Measurements from ENCODE around the gene SALL2.
"Not testable (repeated sequence)": the region's sequence is repeated elsewhere in the genome, so short reads cannot be mapped to it uniquely, and the experiment has no call there.

Gene SALL2
- 0 to 3.9 (median 0.96) reads per million in 9 experiments for total RNA-seq

DNA sequence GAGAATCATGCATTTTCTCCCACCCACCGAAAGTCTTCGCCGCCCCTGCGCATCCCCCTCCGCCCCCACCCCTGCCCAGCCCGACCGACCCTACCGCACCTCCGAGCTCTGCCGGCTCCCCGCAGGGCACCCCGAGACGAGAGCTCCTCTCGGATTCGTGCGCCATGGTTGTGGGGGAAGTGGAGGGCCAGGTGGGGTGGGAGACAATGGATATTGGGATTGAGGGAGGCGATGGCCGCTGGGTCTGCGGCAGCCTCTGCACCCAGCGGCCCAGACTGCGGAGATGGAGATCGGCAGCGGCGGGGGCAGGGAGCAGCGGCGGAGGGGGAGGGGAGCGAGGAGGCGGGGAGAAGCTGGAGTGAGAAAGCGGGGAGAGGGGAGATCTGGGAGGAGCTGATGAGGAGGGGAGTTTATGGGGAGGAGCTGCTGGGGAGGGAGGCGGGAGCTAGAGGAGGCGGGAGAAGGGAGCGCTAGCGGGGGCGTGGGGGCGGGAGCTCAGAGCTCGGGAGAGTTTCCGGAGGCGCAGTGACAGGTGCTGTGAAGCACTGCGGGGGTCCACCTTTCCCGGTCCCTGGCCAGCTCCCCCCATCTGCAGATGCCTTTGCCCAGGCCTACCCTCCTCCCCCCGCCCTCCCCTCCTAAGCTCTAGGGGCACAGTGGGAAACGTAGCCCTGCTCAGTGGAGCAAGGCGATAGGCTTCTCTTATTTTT lies at the start of gene SALL2:
SALL2 (minus strand) TSS at position 385 of the 710 bp plus-strand sequence; CDS start at position 166, 219 bp downstream.
- no peaks in the 10 kb centered on the region for H3K9me3 Mint-ChIP-seq

GRCh38 chr14:21575661-21576060 lies 49.5 kb upstream of the SALL2 start:
- Mint-ChIP-seq H3K4me1 (ENCODE audit: low read depth in 2 of 2) (no peaks in the 10 kb centered on the region), H3K36me3 (ENCODE audit: insufficient read depth) (no peaks in the 10 kb centered on the region), H3K27ac (no peak overlapping the region), H3K9me3 (no peaks in the 10 kb centered on the region), H3K4me3 (no peak overlapping the region), H3K27me3 (peaks cover 37 to 38% of the 10 kb centered on the region in 2 donors)
- DNase-seq (no peak), ATAC-seq (replicated peaks) (no peak)

More for the DNA sequence above, at the start of gene SALL2:
- ATAC-seq (replicated peaks) (peak; percentile 82), DNase-seq (peak; percentile 17 to 34 (median 26))
- H3K27me3 Mint-ChIP-seq = peaks cover 0 to 5% of the 10 kb centered on the region in 2 donors
- H3K27ac Mint-ChIP-seq = peak within 1 kb of the TSS in 1 of 2 donors; percentile 3
- peaks cover 4 to 10% of the 10 kb centered on the region in 2 donors for H3K4me1 Mint-ChIP-seq (ENCODE audit: low read depth in 2 of 2)
- peak within 1 kb of the TSS; percentile 69 to 90 for H3K4me3 Mint-ChIP-seq
- H3K36me3 Mint-ChIP-seq (ENCODE audit: insufficient read depth) = no peaks in the 10 kb centered on the region

GRCh38 chr14:21572604-21573003 lies 46.5 kb upstream of the SALL2 start:
- DNase-seq (no peak), ATAC-seq (replicated peaks) (no peak)
- H3K4me1 Mint-ChIP-seq (ENCODE audit: low read depth in 2 of 2) = no peaks in the 10 kb centered on the region
- H3K27me3 Mint-ChIP-seq = peaks cover 45 to 49% of the 10 kb centered on the region in 2 donors
- peaks cover 4% of the 10 kb centered on the region for H3K36me3 Mint-ChIP-seq (ENCODE audit: insufficient read depth)
- peak overlapping the region in 1 of 2 donors; percentile 38 for H3K27ac Mint-ChIP-seq
- no peaks in the 10 kb centered on the region for H3K9me3 Mint-ChIP-seq
- H3K4me3 Mint-ChIP-seq = no peak overlapping the region

GRCh38 chr14:21558703-21559170 lies 32.6 kb upstream of the SALL2 start:
- H3K9me3 Mint-ChIP-seq = no peaks in the 10 kb centered on the region
- H3K4me3 Mint-ChIP-seq = no peak overlapping the region
- H3K27ac Mint-ChIP-seq = no peak overlapping the region
- DNase-seq (no peak), ATAC-seq (replicated peaks) (no peak)
- peaks cover 2 to 6% of the 10 kb centered on the region in 2 donors for H3K4me1 Mint-ChIP-seq (ENCODE audit: low read depth in 2 of 2)
- H3K36me3 Mint-ChIP-seq (ENCODE audit: insufficient read depth) = peaks cover 4% of the 10 kb centered on the region
- H3K27me3 Mint-ChIP-seq = no peaks in the 10 kb centered on the region

DNA sequence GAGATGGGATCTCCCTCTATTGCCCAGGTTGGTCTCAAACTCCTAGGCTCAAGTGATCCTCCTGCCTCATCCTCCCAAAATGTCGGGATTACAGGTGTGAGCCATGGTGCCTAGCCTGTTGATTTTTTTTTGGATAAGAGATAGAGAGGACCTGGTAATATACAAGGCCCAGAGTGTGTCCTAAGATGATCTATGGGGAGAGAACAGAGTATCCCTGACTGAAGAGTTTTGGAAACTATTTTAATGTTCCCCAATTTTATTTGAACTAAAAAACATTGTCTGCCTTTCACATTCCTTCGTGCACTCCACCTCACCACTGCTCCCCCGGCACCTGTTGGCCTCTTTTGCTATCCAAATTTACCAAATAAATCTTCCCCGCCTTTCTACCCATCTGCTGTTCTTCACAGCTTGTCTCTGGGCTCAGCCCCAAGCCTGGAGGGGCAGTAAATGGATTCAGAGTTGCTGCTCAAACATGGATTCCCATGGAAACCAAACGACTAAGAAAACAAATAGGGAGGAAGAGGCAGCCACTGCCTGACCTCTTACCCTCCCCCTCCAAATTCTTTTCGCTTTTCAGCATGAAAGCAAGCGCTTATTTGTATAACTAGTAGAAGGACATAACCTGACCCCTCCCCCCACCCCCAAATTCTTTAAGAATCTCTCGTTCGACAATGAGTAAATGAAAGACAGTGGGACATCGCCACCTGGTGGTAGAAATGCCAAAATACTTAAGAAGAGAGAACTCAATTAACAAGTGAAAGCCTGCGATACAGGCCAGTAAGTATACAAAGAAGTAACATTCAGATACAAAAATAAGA lies 31.1 kb upstream of the SALL2 start:
- DNase-seq = peak; percentile 75 to 81 (median 80)
- H3K4me1 Mint-ChIP-seq (ENCODE audit: low read depth in 2 of 2) = peaks cover 2 to 6% of the 10 kb centered on the region in 2 donors
- peak overlapping the region; percentile 34 to 46 for H3K4me3 Mint-ChIP-seq
- peak; percentile 75 for ATAC-seq (replicated peaks)
- H3K27ac Mint-ChIP-seq = peak overlapping the region; percentile 12 to 24
- H3K9me3 Mint-ChIP-seq = no peaks in the 10 kb centered on the region
- no peaks in the 10 kb centered on the region for H3K27me3 Mint-ChIP-seq
- peaks cover 4% of the 10 kb centered on the region for H3K36me3 Mint-ChIP-seq (ENCODE audit: insufficient read depth)

GRCh38 chr14:21556378-21557083 lies 30.4 kb upstream of the SALL2 start:
- Mint-ChIP-seq H3K27ac (no peak overlapping the region), H3K36me3 (ENCODE audit: insufficient read depth) (peaks cover 4% of the 10 kb centered on the region), H3K4me3 (no peak overlapping the region), H3K4me1 (ENCODE audit: low read depth in 2 of 2) (peaks cover 2 to 6% of the 10 kb centered on the region in 2 donors), H3K27me3 (no peaks in the 10 kb centered on the region), H3K9me3 (no peaks in the 10 kb centered on the region)
- ATAC-seq (replicated peaks) (no peak), DNase-seq (no peak)

DNA sequence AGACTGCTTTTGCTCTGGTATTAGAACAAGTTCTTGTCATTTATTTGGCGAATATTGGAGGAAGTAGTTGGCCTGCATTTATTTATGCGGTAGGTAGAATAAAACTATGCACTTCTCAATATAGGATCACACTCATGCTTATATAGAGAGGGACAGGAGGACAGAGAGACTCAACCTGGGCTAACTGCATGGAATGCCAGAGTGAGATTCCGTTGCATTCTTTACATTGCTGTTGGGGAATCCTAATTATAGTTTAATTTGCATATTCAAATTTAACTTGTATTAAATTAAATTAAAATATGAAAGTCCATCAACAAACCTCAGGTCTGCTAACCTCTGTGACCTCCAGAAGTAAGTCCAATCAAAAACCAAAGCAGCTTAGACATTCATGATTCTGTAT lies 27.1 kb upstream of the SALL2 start:
- Mint-ChIP-seq H3K27me3 (peaks cover 0 to 10% of the 10 kb centered on the region in 2 donors), H3K36me3 (ENCODE audit: insufficient read depth) (no peaks in the 10 kb centered on the region)
- ATAC-seq (replicated peaks) = no peak

DNA sequence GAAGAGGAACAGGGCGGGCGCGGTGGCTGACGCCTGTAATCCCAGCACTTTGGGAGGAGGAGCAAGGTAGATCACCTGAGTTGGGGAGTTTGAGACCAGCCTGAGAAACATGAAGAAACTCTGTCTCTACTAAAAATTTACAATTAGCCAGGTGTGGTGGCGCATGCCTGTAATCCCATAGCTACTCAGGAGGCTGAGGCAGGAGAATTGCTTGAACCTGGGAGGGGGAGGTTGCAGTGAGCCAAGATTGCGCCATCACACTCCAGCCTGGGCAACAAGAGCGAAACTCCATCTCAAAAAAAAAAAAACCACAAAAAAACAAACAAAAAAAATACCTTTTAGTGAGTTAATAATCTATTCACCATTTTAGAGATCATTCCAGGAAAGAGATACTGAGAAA lies 18.4 kb upstream of the SALL2 start:
- not testable (repeated sequence) for H3K4me3 Mint-ChIP-seq; H3K36me3 Mint-ChIP-seq (ENCODE audit: insufficient read depth); H3K4me1 Mint-ChIP-seq (ENCODE audit: low read depth in 2 of 2); ATAC-seq (replicated peaks); H3K27ac Mint-ChIP-seq; DNase-seq; H3K9me3 Mint-ChIP-seq
- peaks cover 10 to 25% of the 10 kb centered on the region in 2 donors for H3K27me3 Mint-ChIP-seq

More for the DNA sequence above, 27.1 kb upstream of the SALL2 start:
- DNase-seq = no peak
- Mint-ChIP-seq H3K9me3 (no peaks in the 10 kb centered on the region), H3K27ac (no peak overlapping the region), H3K4me3 (no peak overlapping the region), H3K4me1 (ENCODE audit: low read depth in 2 of 2) (peaks cover 2 to 6% of the 10 kb centered on the region in 2 donors)

- Mint-ChIP-seq H3K4me3 (no peak overlapping the region), H3K4me1 (ENCODE audit: low read depth in 2 of 2) (no peaks in the 10 kb centered on the region), H3K9me3 (no peaks in the 10 kb centered on the region), H3K27me3 (peaks cover 16 to 31% of the 10 kb centered on the region in 2 donors), H3K27ac (no peak overlapping the region), H3K36me3 (ENCODE audit: insufficient read depth) (no peaks in the 10 kb centered on the region)
- DNase-seq = no peak
- ATAC-seq (replicated peaks) = no peak
These were observed 17.8 kb upstream of the SALL2 start for GRCh38 chr14:21543963-21544362.

- H3K4me1 Mint-ChIP-seq (ENCODE audit: low read depth in 2 of 2) = no peaks in the 10 kb centered on the region
- H3K4me3 Mint-ChIP-seq = no peak overlapping the region
- ATAC-seq (replicated peaks) = no peak
- H3K36me3 Mint-ChIP-seq (ENCODE audit: insufficient read depth) = no peaks in the 10 kb centered on the region
- DNase-seq = no peak
- peaks cover 19 to 35% of the 10 kb centered on the region in 2 donors for H3K27me3 Mint-ChIP-seq
- H3K27ac Mint-ChIP-seq = no peak overlapping the region
- H3K9me3 Mint-ChIP-seq = no peaks in the 10 kb centered on the region
These were observed 17.4 kb upstream of the SALL2 start for GRCh38 chr14:21543521-21543960.

- no peak for ATAC-seq (replicated peaks)
These were observed 15.4 kb upstream of the SALL2 start for GRCh38 chr14:21541413-21542074.

DNA sequence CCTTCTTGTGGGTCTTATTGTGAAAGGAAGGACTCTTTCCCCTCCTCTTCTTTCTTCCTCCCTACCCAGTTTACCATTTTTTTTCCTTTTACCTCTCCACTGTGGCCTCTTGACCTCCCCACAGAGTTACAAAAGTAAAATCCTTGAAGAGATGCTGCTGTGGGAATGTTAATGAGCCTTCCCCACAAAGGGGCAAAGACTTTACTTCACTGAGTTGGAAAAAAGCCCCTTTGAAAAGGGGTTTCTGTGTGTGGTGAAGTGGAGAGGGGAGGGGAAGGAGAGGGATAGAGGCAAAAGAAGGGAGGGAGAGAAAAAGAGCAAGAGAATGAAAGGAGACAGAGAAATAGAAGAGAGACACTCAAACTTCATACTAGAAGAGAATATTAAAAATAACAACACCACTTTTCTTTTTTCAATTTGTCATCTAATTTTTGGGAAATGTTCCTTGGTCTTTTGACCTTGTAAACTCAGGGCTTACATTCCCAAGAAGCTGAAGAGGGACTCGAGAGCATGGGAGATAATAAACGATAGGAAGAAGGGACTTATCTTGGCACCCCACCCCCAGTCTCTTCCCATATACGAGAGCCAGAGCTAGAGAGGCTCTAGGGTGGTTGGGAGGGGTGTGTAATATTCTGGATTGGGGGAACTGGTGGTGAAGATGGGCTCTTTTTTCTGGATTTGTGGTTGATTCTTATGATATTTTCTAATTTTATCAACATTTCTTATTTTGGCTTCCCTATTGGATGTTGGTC lies 13.2 kb upstream of the SALL2 start:
- Mint-ChIP-seq H3K4me3 (no peak overlapping the region), H3K27me3 (peaks cover 54 to 77% of the 10 kb centered on the region in 2 donors), H3K27ac (no peak overlapping the region), H3K36me3 (ENCODE audit: insufficient read depth) (no peaks in the 10 kb centered on the region), H3K4me1 (ENCODE audit: low read depth in 2 of 2) (peaks cover 0 to 4% of the 10 kb centered on the region in 2 donors), H3K9me3 (no peaks in the 10 kb centered on the region)
- no peak for ATAC-seq (replicated peaks)
- DNase-seq = no peak

More at GRCh38 chr14:21541413-21542074, 15.4 kb upstream of the SALL2 start:
- Mint-ChIP-seq H3K36me3 (ENCODE audit: insufficient read depth) (no peaks in the 10 kb centered on the region), H3K4me3 (no peak overlapping the region), H3K4me1 (ENCODE audit: low read depth in 2 of 2) (peaks cover 0 to 4% of the 10 kb centered on the region in 2 donors), H3K27me3 (peaks cover 36 to 55% of the 10 kb centered on the region in 2 donors), H3K27ac (no peak overlapping the region), H3K9me3 (no peaks in the 10 kb centered on the region)
- DNase-seq = no peak

Data from effector memory CD8-positive, alpha-beta T cell (primary cell).